NCI-H82 treated with DMSO at 0.1 percent for 48 hours (cell line): ENCODE data around the gene SMC5.
"Not testable (repeated sequence)": the region's sequence is repeated elsewhere in the genome, so short reads cannot be mapped to it uniquely, and the experiment has no call there.

Experiments used
- DNase-seq: peaks from one replicate; lab custom pipeline; 2025; ENCODE audit not compliant: unreplicated experiment; lab: John Stamatoyannopoulos, UW

Gene SMC5

DNA sequence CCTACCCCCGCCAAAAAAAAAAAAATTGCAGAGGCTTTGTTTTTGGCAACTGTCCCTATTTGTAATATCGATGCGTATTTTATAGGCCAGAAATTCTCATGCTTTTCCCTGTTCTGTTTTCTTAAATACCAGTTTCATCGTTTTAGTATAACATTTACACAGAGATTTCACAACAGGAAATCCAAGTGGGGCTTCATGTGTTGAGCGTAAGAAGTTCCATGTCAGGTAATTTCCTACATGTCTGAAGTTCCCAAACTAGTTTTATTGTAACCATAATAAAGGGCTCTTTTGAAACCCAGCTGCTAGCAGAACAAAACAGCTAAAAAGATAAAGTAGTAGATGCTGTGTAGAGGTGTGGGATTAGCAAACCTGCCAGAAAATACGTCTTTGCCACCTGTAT, 4.2 kb downstream of the SMC5 start:
- no peak for DNase-seq

DNA sequence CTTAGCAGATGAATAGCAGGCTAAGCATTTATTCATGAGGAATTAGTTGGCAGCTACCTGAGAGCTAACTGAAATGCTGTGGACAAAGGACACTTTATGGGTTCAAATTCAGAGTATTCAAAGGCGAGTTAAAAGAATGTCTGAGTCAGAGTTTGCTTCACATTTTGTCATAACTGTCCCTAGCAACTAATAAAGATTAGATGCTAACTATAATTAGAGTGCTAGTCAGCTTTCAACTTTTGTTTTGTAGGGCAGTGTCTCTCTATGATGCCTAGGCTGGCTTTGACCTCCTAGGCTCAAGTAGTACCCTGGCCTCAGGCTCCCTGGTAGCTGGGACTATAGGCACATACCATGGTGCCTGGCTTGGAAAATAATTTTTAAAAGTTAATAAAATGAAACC, 4.6 kb downstream of the SMC5 start:
- DNase-seq, result no peak

DNA sequence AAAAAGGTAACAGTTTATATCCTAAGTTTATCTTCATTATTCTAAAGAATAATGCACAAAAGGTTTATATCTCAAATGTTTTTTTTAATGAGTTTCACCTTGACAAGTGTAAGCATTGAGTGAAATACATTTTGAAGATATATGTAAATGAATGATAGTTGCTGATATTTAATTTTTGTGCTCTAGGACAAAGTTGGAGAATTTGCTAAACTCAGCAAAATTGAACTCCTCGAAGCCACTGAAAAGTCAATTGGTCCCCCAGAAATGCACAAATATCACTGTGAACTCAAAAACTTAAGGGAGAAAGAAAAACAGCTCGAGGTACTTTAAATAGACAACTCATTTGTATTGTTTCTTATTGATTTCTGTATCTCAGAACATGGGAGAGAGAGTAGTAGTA, 19.5 kb downstream of the SMC5 start:
- no peak for DNase-seq

DNA sequence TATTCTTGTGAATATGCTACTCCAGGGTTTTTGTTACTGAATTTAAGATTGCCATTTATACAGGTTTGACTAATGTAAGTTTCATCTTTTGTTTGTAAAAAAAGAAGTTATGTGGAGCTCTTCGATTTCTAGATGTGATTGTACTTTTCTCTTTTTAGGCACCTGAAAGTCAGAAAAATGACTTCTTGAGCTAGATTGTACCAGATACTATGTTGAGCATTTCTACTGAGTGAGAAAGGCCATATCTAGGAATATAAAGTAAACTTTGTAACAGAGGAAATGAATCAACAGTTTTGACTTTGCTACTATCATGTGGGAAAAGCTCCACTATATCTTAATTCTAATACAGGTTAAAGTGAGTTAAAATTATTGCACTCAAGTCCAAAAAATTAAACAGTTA, 25.1 kb downstream of the SMC5 start:
- DNase-seq, result no peak

GRCh38 chr9:70285246-70285645, 26.5 kb downstream of the SMC5 start:
- DNase-seq, result no peak

DNA sequence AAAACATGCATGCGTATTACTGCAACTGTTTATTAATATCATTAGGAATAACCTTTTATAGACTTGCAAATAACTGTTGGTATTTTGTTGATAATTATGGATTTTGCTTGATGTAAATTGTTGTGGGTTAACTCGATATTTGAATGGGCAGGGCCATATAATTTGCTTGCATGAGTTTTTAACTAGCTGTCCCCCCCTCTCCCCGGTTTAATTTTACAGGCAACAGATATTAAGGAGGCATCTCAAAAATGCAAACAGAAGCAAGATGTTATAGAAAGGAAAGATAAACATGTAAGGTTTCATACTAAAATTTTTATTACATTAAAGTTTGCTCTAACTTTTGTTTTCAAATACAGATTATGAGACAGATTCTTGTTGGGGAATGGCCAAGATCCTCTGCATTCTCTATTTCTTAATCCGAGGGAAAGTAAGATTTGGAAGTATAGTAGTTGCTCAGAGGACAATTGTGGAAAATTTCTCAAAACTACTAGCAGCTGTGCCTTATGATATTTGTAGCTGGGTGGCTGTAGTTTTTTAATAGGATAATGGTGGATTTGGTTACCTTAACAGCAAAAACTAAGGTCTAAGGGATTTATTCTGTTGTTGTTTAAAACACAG, 27.3 kb downstream of the SMC5 start:
- DNase-seq, result no peak

DNA sequence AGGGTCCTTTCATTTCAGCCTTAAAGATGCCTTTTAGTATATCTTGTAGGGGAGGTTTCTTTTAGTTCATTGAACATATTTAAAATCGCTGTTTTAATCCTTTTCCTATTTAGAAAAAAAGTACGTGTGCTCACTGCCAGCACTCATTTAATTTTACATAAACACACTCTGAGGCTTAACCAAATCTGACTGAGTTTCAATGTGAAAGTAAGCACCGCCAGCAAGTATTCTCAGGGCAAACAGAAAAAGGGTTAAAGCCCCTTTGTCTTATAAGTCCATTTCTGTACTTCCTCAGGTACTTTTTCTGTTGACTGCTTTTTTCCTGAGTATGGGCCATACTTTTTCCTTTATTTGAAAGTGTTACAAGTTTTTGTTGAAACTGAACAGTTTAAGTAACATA, 31.8 kb downstream of the SMC5 start:
- no peak for DNase-seq

DNA sequence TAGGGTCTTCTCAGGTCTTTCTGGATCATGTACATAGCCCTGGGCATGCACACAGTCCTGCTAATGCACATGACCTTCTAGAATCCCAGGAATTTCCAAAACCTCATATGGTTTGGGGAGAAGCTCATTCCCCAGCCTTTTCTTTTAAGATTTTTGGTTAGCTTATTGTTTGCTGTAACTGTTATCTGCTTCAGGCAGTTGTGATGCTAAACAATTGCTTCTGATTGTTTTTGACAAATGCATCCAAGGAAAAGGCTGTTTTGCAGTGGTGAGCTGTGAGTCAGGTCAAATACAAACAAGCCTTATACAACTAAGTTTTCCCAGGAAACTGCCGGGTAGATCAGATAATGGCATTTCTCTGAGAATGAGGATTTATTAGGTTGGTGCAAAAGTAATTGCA, 32.7 kb downstream of the SMC5 start:
- DNase-seq, result no peak

DNA sequence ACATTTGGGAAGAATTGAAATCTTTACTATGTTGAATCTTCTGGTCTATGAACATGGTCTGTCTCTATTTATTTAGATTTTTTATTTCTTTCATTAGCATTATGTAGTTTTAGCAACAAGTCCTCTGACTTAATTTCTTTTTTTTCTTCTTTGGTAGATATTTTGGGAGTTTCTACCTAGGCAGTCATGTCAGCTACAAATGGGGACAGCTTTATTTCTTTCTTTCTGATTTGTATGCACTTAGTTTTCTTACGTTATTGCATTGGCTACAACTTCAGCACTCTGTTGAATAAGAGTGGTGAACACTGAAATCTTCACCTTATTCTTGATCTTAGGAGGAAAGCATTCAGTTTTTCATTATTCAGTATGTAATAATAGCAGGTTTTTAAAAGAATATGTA, 33.5 kb downstream of the SMC5 start:
- DNase-seq, result no peak

GRCh38 chr9:70293214-70293613, 34.4 kb downstream of the SMC5 start:
- DNase-seq, result no peak

- no peak for DNase-seq
Observed at GRCh38 chr9:70297141-70297540, 38.4 kb downstream of the SMC5 start.

GRCh38 chr9:70298245-70298771, 39.5 kb downstream of the SMC5 start:
- DNase-seq, result no peak

DNA sequence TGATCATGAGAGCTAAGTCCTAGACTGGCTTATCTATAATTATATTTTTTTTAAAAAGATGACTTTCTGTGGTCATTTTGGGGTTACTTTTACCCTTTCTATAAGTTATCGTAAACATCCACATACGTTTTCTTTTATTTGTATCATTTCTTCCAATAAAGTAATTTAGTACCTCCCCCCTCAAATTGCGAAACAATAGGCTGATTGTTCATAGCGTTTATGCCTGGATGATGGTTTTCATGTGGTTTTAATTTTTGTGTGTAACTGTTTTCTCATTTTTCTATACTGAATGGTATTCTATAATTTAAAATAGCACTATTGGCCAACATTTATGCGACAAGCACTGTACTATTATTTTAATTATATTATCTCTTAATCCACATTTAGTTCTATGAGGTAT, 44.5 kb downstream of the SMC5 start:
- DNase-seq, result no peak

DNA sequence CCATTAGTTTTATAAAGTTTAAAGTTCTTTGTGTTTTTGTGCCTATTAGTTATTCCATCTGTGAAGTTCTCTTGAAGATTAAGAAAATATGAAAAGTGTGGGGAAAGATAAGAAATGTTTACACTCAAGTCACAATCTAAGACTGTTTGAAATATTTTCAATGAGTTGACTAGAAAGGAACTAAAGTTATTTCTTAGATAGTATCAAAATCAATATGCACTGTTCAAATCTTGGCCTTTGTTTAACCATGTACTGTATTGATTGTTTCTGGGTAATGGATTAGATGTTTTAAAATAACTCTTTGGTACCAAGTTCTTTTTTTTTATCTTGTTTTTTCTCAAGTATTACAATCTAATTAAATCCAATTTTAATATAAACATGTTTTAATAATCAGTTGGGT, 46.0 kb downstream of the SMC5 start:
- no peak for DNase-seq

- no peak for DNase-seq
Observed at GRCh38 chr9:70315389-70315788, 56.6 kb downstream of the SMC5 start.

- DNase-seq, result no peak
Observed at GRCh38 chr9:70318002-70318401, 59.2 kb downstream of the SMC5 start.

GRCh38 chr9:70322096-70322495, 63.3 kb downstream of the SMC5 start:
- no peak for DNase-seq

DNA sequence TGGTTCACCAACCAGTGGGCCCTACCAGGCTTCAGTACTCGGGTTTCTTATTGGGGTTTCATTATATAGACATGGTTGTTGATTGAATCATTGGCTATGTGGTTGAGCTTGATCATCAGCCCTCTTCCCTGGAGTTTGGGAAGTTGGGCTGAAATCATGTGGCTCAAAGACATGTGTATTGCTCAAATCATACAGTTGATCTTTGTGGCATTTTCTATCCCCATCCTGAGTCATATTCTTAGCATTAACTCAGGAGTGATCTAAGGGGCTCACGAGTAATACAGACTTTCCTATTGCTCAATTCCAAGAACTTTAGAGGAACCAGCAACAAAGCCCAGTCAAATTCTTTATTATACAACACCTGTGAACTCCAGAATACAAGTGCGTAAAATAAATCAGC, 66.2 kb downstream of the SMC5 start:
- no peak for DNase-seq

- DNase-seq, result not testable (repeated sequence)
Observed at GRCh38 chr9:70328625-70329024, 69.8 kb downstream of the SMC5 start.

- no peak for DNase-seq
Observed at GRCh38 chr9:70340572-70340971, 81.8 kb downstream of the SMC5 start.

DNA sequence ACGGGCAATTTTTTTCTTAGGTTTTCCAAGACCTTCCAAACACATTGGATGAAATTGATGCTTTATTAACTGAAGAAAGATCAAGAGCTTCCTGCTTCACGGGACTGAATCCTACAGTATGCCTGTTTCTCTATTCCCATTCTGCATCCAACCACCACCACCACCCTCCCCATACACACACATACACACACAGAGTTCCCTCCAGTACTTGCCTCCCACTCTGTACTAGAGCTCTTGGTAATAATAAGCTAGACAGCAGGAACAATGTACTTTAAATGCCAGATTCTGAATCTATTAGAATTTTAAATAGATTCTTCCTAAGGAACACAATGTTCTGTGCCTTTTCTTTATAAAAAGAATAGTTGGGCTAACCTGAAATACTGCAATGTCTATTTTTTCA, 88.3 kb downstream of the SMC5 start:
- no peak for DNase-seq

DNA sequence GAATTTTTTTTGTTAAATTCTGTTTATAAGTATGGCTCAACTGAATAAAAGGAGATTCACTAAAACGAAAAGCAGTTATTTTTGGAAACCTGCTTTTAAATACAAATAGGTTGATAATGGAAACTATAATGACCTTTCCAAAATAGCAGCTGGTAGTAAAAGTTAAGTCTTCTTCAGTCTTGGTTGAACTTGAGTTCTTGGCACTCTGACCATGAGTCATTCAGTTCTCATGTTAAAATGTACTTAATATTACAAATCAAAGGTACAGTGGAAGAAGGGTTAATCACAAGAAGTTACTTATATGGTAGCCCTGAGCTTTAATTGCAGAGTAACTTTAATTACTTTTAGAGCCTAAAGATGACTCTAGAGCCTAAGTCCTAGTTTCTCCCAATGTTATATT, 93.6 kb downstream of the SMC5 start:
- DNase-seq, result no peak

- DNase-seq, result no peak
Observed at GRCh38 chr9:70352802-70353201, 94.0 kb downstream of the SMC5 start.
